HG03469 (cell line): ENCODE results near the gene FHL1.
"Not testable (repeated sequence)": the region's sequence is repeated elsewhere in the genome, so short reads cannot be mapped to it uniquely, and the experiment has no call there.

Experiments
- ATAC-seq: cut with Tn5 transposase; IDR thresholded peaks from one replicate; pipeline ENCODE4 v1.9.1; 2021; ENCODE audit warnings: mild to moderate bottlenecking, moderate library complexity, moderate number of reproducible peaks; ENCODE audit not compliant: unreplicated experiment

Gene FHL1

DNA sequence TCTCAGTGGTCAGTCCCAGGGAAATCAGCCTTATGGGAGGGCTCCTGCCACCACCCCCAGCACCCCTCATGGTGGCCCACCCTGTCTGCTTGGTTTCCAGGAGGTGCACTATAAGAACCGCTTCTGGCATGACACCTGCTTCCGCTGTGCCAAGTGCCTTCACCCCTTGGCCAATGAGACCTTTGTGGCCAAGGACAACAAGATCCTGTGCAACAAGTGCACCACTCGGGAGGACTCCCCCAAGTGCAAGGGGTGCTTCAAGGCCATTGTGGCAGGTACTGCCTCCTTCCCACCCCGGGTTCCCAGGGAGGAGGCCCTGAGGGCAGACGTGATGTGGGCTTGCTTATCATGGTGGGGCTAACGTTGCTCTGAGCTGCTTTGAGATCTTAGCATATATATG is 59.6 kb downstream of the FHL1 start:
- ATAC-seq: no peak

DNA sequence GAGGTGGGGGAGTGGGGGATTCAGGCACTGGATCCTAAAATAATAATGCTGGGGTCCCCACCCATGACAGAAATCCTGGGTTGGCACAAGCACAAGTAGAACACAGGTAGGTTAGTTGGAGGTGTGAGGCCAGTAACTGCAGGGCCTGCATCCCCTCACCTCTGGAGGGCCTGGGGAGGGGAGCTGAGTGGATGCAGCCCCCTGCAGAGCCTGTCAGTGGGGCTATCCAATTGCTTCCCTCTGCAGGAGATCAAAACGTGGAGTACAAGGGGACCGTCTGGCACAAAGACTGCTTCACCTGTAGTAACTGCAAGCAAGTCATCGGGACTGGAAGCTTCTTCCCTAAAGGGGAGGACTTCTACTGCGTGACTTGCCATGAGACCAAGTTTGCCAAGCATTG is 60.2 kb downstream of the FHL1 start:
- ATAC-seq: no peak

DNA sequence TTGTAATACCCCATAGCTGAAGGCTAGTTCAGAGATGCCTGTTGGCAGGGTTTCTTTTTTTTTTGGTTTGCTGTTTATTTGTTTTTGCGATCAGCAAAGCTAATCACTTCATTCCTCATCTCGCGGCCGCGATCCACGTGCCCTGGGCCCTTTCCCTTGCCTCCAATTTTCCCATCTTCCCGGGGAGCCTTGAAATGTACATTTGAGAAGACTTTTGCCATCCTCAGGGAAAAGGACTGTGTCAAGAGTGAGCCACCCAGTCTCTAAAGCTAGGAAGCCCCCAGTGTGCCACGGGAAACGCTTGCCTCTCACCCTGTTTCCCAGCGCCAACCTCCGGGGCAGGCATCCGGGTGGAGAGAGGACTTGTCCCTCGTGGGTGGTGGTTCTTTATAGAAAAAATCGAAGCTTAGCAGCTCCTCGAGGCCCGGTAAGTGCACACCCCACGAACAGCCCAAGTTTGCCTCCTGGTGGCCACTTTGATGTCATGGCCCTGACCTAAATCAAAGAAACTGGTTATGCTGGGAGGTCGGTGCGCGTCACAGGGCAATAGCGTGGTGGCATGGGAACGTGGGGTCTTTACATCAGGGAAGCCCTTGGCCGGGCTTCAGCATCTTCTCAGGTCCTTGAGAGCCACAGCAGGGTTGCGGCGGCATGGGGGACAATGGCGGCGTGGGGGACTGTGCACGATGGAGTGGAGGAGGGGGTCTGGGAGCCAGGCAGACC is 61.8 kb downstream of the FHL1 start:
- ATAC-seq: no peak

DNA sequence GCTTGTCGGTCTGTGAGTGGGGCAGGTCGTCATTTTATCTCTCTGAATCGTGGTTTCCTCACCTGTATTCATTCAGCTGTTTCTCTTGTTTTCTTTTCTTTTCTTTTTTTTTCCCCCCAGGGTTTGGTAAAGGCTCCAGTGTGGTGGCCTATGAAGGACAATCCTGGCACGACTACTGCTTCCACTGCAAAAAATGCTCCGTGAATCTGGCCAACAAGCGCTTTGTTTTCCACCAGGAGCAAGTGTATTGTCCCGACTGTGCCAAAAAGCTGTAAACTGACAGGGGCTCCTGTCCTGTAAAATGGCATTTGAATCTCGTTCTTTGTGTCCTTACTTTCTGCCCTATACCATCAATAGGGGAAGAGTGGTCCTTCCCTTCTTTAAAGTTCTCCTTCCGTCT is 62.4 kb downstream of the FHL1 start:
- ATAC-seq: no peak

DNA sequence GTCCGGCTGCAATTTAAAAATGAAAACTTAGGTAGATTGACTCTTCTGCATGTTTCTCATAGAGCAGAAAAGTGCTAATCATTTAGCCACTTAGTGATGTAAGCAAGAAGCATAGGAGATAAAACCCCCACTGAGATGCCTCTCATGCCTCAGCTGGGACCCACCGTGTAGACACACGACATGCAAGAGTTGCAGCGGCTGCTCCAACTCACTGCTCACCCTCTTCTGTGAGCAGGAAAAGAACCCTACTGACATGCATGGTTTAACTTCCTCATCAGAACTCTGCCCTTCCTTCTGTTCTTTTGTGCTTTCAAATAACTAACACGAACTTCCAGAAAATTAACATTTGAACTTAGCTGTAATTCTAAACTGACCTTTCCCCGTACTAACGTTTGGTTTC is 62.9 kb downstream of the FHL1 start:
- ATAC-seq: peak; percentile 46

DNA sequence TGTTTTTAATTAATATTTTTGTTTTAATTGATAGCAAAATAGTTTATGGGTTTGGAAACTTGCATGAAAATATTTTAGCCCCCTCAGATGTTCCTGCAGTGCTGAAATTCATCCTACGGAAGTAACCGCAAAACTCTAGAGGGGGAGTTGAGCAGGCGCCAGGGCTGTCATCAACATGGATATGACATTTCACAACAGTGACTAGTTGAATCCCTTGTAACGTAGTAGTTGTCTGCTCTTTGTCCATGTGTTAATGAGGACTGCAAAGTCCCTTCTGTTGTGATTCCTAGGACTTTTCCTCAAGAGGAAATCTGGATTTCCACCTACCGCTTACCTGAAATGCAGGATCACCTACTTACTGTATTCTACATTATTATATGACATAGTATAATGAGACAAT is 63.5 kb downstream of the FHL1 start:
- ATAC-seq: no peak

DNA sequence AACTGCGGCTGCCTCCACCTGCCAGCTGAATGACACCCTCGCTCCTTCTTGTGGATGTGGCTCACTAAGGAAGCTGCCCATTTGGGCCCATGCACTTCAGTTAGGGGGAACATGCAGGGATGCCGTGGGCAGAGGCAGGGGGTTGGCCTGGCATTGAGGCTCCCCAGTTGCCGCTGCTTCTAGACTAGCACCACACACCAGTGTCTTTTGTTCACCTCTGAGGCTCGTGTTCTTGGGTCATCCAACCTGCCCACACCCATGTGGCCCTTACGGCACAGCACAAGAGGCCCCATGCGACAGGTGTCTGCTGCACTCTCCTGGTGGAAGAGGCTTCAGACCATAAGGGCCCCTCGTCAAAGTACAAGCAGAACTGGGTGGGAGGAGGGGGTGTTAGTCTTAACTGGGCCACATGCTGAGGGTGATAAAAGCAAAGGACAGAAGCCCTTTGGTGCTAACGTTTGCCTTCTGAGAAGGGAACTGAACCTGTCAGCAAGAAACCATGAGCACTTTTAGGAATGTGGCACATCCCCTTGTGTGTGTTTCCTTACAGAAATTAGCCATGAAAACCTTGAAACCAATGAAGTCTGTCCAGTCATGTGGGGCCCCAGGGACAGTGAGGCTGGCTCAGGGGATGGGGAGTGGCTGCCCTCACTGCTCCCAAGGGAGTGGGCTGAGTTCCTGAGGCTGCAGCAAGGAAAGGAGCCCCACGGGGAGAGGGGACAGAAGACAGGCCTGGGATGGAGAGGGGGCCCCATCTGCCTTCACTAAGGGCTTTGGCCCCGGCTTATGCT is 64.6 kb downstream of the FHL1 start:
- no peak for ATAC-seq

DNA sequence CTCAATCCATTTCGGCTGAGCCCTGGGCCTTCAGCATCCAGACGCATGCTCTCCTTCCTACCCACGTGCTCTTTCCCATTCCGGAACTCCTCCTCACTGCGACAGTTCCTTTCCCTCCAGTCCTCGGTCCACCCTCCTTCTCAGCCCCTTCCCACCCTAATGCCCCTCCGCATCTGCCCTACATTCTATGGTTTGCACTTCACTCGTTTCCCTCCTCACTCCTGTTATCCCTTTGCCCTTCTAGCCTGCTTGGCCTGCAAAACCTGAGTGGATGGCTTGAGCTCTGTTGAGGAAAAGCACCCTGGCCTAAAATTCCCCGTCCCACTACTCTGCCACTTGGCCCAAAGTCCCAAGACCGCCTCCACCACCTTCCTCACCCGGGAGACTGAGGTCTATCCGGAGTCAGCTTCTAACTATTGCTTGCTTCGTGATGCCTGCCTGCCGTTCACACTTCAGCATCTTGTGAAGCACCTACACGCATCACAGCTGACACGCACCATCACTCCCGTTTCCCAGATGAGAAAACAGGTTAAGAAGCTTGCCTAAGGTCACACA is 65.3 kb downstream of the FHL1 start:
- no peak for ATAC-seq

DNA sequence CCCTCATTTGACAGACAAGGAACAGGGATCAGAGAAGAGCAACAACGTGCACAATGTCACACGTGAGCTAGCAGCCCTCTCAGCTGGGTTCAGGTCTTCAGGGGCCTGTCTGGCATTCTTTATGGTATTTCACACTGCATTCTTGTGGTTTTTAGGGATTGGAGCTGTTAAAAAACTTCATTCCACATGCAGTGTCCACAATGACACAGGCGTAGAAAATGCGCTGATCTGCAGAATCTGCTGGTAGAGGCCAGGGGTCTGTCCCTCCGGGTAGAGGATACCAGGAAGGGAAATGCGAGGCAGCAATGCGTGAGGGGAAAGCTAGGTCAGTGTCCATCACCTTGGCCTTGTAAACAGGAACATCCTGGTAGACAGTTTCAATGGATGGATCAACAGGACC is 67.2 kb downstream of the FHL1 start:
- ATAC-seq: no peak

DNA sequence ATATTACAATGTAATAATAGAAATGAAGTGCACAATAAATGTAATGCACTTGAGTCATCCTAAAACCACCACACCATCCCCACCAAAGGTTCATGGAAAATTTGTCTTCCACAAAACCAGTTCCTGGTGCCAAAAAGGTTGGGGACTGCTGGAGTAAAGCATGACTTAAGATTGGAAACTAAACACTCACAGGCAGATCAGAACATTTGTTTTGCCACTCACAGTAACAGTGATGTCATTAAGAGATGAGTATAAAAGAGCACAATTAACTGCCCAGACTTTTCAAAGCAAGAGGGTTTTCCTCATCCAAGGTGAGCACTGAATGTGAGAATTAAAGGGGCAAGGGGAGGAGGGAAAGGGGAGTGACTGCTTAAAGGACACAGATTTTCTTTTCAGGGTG is 68.2 kb downstream of the FHL1 start:
- no peak for ATAC-seq

DNA sequence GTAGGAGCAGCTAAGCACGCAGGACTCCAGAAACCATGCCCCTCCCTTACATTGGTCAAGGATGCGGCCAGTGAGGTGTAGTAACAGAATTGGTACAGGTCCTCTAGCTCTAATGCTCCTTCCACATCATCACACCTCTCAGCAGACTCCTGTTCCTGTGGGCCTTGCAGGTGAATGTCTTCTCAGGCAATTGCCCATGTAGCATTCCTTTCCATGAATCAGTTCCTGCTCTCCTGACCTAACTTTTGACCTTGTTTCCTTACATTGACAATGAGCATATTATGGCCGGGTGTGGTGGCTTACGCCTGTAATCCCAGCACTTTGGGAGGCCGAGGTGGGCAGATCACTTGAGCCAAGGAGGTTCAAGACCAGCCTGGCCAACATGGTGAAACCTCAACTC is 72.6 kb downstream of the FHL1 start:
- ATAC-seq: no peak

DNA sequence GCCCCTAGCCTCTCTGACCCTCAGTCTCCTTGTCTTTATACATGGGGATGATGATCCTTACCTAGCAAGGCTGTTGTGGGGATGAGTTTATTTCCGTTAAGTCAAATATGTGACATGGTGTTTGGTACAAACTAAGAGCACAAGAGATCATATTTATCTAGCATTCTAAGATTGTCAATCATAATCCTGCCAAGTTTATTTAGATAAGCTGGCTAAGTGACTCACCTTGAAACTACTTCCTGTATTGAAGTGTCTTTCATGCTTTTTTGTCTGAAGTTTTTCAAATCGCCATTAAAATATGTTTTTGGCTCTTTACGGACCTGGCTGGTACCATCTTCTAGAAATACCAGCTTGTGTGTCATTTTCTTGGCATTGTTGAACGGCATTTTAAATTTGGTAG is 73.2 kb downstream of the FHL1 start:
- no peak for ATAC-seq

DNA sequence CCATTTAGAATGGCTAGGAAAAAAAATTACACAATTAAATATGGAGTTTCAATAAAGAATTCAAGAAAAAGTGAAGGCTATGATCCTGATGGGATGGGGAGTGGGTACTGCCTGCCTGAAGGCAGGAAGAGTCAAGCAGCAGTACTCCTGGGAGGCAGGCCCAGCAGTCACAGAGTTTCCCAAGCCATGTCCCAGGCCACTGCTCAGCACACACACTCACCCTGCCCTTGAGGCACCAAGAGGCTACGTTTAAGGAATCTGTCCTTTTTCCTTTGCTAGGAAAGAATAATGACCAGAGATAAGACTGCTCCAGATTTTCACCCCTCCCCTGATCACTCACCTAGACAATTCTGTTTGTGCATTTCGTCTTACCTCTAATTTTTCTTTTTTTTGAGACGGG is 73.6 kb downstream of the FHL1 start:
- no peak for ATAC-seq

DNA sequence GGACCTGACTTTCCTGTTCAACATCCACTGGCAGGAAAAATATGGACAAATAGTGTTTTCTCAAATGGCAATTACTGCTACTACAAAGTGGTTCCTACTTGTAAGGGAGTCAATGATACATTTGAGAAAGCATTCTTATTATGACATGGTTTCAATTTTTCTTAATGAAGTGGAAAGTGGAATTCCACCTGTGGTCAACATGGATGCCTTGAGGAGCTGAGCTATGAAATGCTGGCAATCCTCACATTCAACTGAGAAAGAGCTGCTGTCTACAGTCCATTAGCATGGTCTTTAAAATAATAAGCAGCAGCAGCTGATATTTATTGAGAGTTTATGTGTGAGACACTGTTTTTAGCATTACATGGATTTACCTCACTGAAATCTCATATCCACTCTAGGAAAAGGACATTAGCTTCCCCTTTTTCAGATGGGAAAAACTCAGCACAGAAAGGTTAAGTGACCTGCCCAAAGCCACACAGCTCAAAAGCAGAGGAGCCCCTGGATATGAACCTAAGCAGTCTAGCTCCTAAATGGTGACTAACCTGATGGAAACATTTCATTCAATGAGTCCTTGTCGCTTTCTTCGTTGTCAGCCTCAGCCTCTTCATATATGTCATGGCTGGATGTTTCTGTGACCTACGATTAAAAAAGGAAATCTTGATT is 74.6 kb downstream of the FHL1 start:
- ATAC-seq: no peak

DNA sequence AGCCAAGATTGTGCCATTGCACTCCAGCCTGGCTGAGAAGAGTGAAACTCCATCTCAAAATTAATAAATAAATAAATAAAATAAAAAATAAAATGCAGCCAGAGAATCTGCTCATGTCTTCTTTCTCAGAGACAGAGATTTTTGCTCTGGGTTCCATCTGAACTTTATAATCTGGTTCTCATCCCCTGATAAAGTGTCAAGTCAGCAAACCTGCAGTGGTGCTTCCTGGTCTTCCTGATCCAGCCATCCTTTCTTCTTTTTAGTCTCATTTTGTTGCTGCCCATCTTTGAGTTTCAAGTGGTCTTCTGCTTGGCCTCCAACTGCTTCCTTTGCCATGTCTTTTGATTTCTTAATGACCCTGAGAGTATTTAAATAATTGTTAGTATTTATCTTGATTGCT is 79.7 kb downstream of the FHL1 start:
- no peak for ATAC-seq

DNA sequence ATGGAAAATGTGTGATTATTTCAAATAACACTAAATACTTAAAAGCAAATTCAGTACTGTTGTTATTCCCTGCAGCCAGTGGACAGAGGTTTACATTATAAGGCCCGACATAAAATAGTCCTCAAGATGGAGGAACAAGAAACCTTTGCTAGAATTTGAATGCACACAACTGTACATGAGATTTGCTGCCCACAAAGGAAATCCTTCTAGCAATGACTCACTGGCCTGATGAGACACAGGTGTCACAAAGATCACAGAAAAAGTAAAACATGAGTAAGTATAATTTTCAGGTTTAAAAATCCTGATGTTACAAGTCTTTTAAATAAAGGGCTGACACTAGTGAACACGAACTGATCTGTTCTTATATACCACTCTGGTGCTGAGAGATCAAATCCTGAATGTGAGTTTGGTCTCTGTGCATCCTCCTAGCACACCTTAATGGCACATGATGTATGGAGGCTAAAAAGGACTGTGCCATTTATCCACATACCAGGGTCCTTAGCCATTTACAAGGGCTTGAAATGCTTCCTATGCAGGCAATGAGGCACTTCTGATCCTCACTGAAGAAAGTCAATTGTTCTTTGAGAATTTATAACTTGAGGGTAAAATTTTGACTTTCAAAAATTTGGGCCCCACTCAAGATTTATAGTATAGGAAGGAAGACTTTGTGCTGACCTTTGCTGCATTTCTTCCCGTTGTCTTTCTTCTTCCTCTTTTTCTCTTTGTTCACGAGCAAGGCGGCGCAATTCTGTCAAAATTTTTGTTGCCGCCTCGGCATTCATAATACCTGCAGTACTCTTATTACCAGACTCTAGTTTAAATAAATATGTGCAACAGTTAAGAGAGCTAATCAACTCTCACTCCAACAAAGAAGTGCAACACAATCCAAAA is 80.9 kb downstream of the FHL1 start:
- peak; percentile 51 for ATAC-seq

DNA sequence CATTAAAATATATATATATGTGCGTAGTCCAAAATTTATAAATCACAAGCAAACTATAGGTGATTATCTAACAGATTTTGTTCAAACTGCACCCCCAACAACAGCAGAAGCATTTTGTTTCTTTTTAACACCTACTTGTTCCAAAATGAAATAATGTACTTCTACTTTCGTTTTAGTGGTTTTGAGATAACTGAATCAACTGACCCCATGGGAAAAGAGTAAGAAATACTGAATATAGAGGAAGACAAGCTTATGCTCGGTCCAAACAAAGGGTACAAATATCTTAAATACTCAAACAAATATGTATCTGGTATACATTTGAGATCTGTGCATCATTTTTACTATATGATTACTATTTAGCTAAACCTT is 81.5 kb downstream of the FHL1 start:
- ATAC-seq: peak; percentile 62

DNA sequence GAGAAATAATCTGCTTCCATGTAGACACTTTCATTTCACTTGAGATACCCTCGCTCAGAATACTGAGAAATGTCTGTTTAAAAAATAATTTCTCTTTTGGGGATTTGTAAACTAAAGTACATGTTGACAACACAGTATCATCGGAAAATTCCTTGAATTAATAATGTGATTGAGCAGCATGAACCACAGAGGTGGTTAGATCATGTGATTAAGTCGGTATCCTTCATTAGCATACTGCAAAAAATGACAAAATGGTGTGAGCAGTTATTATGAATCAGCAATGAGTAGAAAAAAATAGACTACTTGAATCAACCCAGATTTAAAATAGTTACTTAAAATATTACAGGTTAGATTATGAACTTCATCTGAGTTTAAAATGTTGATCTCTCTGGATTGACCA is 89.7 kb downstream of the FHL1 start:
- no peak for ATAC-seq

DNA sequence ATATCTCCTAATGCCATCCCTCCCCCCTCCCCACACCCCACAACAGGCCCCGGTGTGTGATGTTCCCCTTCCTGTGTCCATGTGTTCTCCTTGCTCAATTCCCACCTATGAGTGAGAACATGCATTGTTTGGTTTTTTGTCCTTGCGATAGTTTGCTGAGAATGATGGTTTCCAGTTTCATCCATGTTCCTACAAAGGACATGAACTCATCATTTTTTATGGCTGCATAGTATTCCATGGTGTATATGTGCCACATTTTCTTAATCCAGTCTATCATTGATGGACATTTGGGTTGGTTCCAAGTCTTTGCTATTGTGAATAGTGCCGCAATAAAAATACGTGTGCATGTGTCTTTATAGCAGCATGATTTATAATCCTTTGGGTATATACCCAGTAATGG is 90.5 kb downstream of the FHL1 start:
- not testable (repeated sequence) for ATAC-seq

DNA sequence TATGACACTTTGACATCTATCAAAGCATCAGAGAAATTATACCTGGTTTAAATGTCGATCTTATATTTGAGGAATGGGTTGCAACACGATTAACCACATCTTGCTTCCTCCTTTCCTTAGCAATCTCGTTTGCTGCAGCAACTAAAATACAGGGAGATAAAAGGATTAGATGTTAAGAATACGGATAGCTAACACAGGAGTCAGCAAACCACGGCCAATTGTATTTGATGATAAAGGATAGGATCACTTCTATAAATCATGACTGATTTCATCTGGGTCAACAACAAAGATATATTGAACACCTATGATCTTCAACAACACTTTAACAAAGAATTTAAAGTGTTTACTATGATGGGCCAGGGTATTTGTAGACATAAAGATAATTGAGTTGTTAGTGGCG is 98.9 kb downstream of the FHL1 start:
- ATAC-seq: no peak
